Measurements from ENCODE around the gene FAM168A. TPM values are rescaled to one million over a fixed set of nuclear protein-coding genes. Genes with fewer than 3 reads are reported as not detected.

Gene FAM168A
- polyA plus RNA-seq, 1 donor (not counting 4 experiments of a cell fraction or from before 2014, with no cell fraction given): 11.8 TPM

- no peak for FAIRE-seq
These were observed 73.1 kb downstream of the FAM168A start for GRCh38 chr11:73524774-73525173.

GRCh38 chr11:73521621-73522020, 76.3 kb downstream of the FAM168A start:
- Histone ChIP-seq H3K36me3 (ENCODE audit: control insufficient read depth in 2 of 2, extremely low read depth in 1 of 2, insufficient read depth in 2 of 2, low read length in 2 of 2) (no peaks in the 10 kb centered on the region), H3K9ac (ENCODE audit: control insufficient read depth, extremely low read depth, insufficient read depth, low read length) (no peak overlapping the region), H3K79me2 (ENCODE audit: control insufficient read depth, insufficient read depth, low read length) (no peaks in the 10 kb centered on the region), H3K9me3 (ENCODE audit: control insufficient read depth, low read depth, low read length) (no peaks in the 10 kb centered on the region), H3K4me1 (ENCODE audit: control insufficient read depth, extremely low read depth, insufficient read depth, low read length) (no peaks in the 10 kb centered on the region), H3K4me2 (ENCODE audit: control insufficient read depth, extremely low read depth, insufficient read depth, low read depth, low read length) (no peak overlapping the region), H3K27me3 (ENCODE audit: control insufficient read depth, extremely low read depth, insufficient read depth, low read length) (no peaks in the 10 kb centered on the region), H3K9me1 (ENCODE audit: control insufficient read depth, extremely low read depth, insufficient read depth, low read length) (no peaks in the 10 kb centered on the region), H2AFZ (ENCODE audit: control insufficient read depth, low read length) (no peak overlapping the region), H3K4me3 (ENCODE audit: control insufficient read depth in 2 of 3, extremely low read depth in 1 of 3, insufficient read depth in 2 of 3, low read depth in 1 of 3, low read length in 3 of 3) (no peak overlapping the region), H3K27ac (ENCODE audit: control insufficient read depth, insufficient read depth, low read length) (no peak overlapping the region), H4K20me1 (ENCODE audit: control insufficient read depth, extremely low read depth, insufficient read depth, low read length) (no peaks in the 10 kb centered on the region)
- dilution Hi-C loops (cut with MboI; ENCODE audit: extremely low pct_ligation_motif_present, low sequenced_read_pairs): no loop called here
- DNase-seq (ENCODE audit: low read depth, low spot score) (no peak), FAIRE-seq (no peak)
- TF ChIP-seq CTCF (optimal IDR thresholded peaks at IDR 0.05 in 1 of 3, IDR thresholded peaks at IDR 0.05 in 1 of 3, conservative IDR thresholded peaks at IDR 0.05 in 1 of 3; ENCODE audit: extremely low read depth in 1 of 3, insufficient read depth in 2 of 3, low read length in 3 of 3): no peak

More at GRCh38 chr11:73524774-73525173, 73.1 kb downstream of the FAM168A start:
- H3K4me1 ChIP-seq (ENCODE audit: control insufficient read depth, extremely low read depth, insufficient read depth, low read length): no peaks in the 10 kb centered on the region
- no peak for TF ChIP-seq EZH2 (IDR thresholded peaks at IDR 0.05; ENCODE audit: low read length)
- no peak for TF ChIP-seq CTCF (optimal IDR thresholded peaks at IDR 0.05 in 1 of 3, IDR thresholded peaks at IDR 0.05 in 1 of 3, conservative IDR thresholded peaks at IDR 0.05 in 1 of 3; ENCODE audit: extremely low read depth in 1 of 3, insufficient read depth in 2 of 3, low read length in 3 of 3)
- dilution Hi-C loops (cut with MboI; ENCODE audit: extremely low pct_ligation_motif_present, low sequenced_read_pairs): no loop called here
- H3K9me1 ChIP-seq (ENCODE audit: control insufficient read depth, extremely low read depth, insufficient read depth, low read length): no peaks in the 10 kb centered on the region
- no peaks in the 10 kb centered on the region for H4K20me1 ChIP-seq (ENCODE audit: control insufficient read depth, extremely low read depth, insufficient read depth, low read length)
- H3K27me3 ChIP-seq (ENCODE audit: control insufficient read depth, extremely low read depth, insufficient read depth, low read length): no peaks in the 10 kb centered on the region
- H3K36me3 ChIP-seq (ENCODE audit: control insufficient read depth in 2 of 2, extremely low read depth in 1 of 2, insufficient read depth in 2 of 2, low read length in 2 of 2): no peaks in the 10 kb centered on the region
- DNase-seq (ENCODE audit: low read depth, low spot score): no peak
- H3K9me3 ChIP-seq (ENCODE audit: control insufficient read depth, low read depth, low read length): no peaks in the 10 kb centered on the region
- no peak overlapping the region for H3K9ac ChIP-seq (ENCODE audit: control insufficient read depth, extremely low read depth, insufficient read depth, low read length)
- H2AFZ ChIP-seq (ENCODE audit: control insufficient read depth, low read length): no peak overlapping the region
- H3K79me2 ChIP-seq (ENCODE audit: control insufficient read depth, insufficient read depth, low read length): no peaks in the 10 kb centered on the region
- H3K27ac ChIP-seq (ENCODE audit: control insufficient read depth, insufficient read depth, low read length): no peak overlapping the region
- H3K4me2 ChIP-seq (ENCODE audit: control insufficient read depth, extremely low read depth, insufficient read depth, low read depth, low read length): no peak overlapping the region
- no peak overlapping the region for H3K4me3 ChIP-seq (ENCODE audit: control insufficient read depth in 2 of 3, extremely low read depth in 1 of 3, insufficient read depth in 2 of 3, low read depth in 1 of 3, low read length in 3 of 3)

Measured in keratinocyte (primary cell).